ENCODE data around the gene CBLB. TPM values are rescaled to one million over a fixed set of nuclear protein-coding genes. Genes with fewer than 3 reads are reported as not detected.
"Not testable (repeated sequence)": the region's sequence is repeated elsewhere in the genome, so short reads cannot be mapped to it uniquely, and the experiment has no call there.

Gene CBLB
- total RNA-seq, 4 donors from 2014 or later: 154 to 177 (median 169) TPM

DNA sequence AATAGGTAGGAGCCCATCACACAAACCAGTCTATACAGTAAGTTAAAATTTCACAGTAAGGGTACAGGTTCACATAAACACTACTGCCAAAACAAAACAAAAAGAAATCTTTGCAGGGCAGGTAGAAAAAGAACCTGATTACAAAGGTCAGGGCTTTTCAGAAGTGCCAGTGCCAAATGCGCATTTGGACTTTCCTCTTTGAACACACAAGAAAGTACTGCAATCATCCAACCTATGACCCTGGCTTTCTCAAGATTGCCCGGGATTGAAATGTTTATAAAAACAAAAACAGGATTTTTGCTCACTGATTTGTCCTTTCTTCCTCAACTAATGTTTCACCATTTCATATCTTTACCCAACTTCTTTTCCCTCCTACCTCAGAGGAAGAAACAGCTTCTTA is 47.4 kb downstream of the CBLB start:
- DNase-seq (ENCODE audit: low spot score in 2 of 2): no peak
- H3K36me3 ChIP-seq: peaks cover 0 to 25% (median 0%) of the 10 kb centered on the region in 3 donors
- H3K27me3 ChIP-seq: no peaks in the 10 kb centered on the region
- no peak overlapping the region for H3K4me3 ChIP-seq
- no peaks in the 10 kb centered on the region for H3K9me3 ChIP-seq
- TF ChIP-seq, protein P1, sequence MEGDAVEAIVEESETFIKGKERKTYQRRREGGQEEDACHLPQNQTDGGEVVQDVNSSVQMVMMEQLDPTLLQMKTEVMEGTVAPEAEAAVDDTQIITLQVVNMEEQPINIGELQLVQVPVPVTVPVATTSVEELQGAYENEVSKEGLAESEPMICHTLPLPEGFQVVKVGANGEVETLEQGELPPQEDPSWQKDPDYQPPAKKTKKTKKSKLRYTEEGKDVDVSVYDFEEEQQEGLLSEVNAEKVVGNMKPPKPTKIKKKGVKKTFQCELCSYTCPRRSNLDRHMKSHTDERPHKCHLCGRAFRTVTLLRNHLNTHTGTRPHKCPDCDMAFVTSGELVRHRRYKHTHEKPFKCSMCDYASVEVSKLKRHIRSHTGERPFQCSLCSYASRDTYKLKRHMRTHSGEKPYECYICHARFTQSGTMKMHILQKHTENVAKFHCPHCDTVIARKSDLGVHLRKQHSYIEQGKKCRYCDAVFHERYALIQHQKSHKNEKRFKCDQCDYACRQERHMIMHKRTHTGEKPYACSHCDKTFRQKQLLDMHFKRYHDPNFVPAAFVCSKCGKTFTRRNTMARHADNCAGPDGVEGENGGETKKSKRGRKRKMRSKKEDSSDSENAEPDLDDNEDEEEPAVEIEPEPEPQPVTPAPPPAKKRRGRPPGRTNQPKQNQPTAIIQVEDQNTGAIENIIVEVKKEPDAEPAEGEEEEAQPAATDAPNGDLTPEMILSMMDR (IDR thresholded peaks at IDR 0.05): no peak
- TF ChIP-seq EP300 (IDR thresholded peaks at IDR 0.05): peak; percentile 46 to 73
- H3K4me1 ChIP-seq: peaks cover 0 to 28% (median 14%) of the 10 kb centered on the region in 4 donors
- peak overlapping the region in 2 of 4 donors; percentile 65 to 68 for H3K27ac ChIP-seq
- WGBS, 2 donors: 52 to 65% methylated on average over 2 of the region's 2 CpGs

DNA sequence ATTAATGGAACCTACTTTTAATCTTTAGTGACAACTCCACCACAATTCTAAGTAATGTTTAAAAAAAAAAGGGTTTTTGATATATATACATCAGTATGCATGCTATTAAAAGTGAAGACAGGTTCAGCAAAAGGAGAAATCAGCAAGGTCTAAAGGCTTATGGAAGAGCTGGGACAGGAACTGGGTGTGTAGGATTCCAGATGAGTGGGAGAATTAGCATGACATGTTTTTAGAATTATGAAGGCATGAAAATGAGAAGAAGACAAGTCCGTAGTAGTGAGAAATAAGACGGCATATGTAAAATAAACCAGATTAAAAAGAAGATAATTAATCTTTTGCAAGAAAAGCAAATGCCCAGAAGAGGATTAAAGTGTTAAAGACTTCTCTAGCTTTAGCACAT is 52.0 kb downstream of the CBLB start:
- Histone ChIP-seq H3K27me3 (no peaks in the 10 kb centered on the region), H3K4me1 (peaks cover 0 to 23% (median 5%) of the 10 kb centered on the region in 4 donors), H3K36me3 (peaks cover 0 to 12% (median 0%) of the 10 kb centered on the region in 3 donors), H3K4me3 (no peak overlapping the region), H3K9me3 (no peaks in the 10 kb centered on the region), H3K27ac (no peak overlapping the region)
- DNase-seq (ENCODE audit: low spot score in 2 of 2): no peak
- TF ChIP-seq POLR2A (IDR thresholded peaks at IDR 0.05): no peak
- no peak for TF ChIP-seq EP300 (IDR thresholded peaks at IDR 0.05)
- TF ChIP-seq, protein P1 (IDR thresholded peaks at IDR 0.05): no peak
- 88 to 92% methylated on average over 2 of the region's 2 CpGs for WGBS, 2 donors

DNA sequence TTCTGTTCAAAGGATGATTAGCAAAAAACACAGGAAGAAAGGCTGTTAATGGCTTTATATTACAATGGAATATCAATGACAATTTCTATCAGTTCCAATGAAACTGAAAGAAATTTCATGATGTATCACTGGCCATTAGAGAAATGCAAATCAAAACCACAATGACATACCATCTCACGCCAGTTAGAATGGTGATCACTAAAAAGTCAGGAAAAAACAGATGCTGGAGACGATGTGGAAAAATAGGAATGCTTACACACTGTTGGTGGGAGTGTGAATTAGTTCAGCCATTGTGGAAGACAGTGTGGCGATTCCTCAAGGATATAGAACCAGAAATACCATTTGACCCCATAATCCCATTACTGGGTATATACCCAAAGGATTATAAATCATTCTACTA is 53.5 kb downstream of the CBLB start:
- H3K36me3 ChIP-seq: peaks cover 0 to 12% (median 0%) of the 10 kb centered on the region in 3 donors
- not testable (repeated sequence) for H3K27ac ChIP-seq; H3K27me3 ChIP-seq; H3K9me3 ChIP-seq; DNase-seq (ENCODE audit: low spot score in 2 of 2); H3K4me3 ChIP-seq
- 98 to 99% methylated on average over 3 of the region's 3 CpGs for WGBS, 2 donors
- H3K4me1 ChIP-seq: peaks cover 0 to 24% (median 7%) of the 10 kb centered on the region in 4 donors

DNA sequence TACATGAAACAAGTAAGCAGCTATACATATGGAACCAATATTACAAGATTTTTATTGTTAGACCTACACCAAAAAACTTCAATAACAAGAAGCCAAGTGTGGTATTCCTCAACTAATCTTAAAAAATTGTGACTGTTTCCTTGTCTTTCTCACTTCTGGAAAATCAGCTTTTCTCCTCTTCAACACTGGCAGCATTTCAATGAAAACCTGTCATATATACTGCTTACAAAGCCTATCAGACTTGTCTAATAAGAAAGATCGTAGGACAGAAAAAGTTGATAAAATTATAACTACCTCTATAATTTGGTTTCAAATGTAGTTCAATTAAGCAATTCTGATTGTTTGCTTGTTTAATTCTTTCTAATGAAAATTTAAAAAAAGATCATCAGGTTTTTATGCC is 55.1 kb downstream of the CBLB start:
- Histone ChIP-seq H3K4me1 (peaks cover 0 to 39% (median 11%) of the 10 kb centered on the region in 4 donors), H3K27ac (no peak overlapping the region), H3K9me3 (no peaks in the 10 kb centered on the region), H3K27me3 (no peaks in the 10 kb centered on the region), H3K4me3 (no peak overlapping the region), H3K36me3 (peaks cover 0 to 4% (median 0%) of the 10 kb centered on the region in 3 donors)
- DNase-seq (ENCODE audit: low spot score in 2 of 2): no peak
- no peak for TF ChIP-seq EP300 (IDR thresholded peaks at IDR 0.05)
- TF ChIP-seq POLR2A (IDR thresholded peaks at IDR 0.05): no peak
- TF ChIP-seq, protein P1 (IDR thresholded peaks at IDR 0.05): no peak
- 89 to 92% methylated on average over 1 of the region's 1 CpG for WGBS, 2 donors

DNA sequence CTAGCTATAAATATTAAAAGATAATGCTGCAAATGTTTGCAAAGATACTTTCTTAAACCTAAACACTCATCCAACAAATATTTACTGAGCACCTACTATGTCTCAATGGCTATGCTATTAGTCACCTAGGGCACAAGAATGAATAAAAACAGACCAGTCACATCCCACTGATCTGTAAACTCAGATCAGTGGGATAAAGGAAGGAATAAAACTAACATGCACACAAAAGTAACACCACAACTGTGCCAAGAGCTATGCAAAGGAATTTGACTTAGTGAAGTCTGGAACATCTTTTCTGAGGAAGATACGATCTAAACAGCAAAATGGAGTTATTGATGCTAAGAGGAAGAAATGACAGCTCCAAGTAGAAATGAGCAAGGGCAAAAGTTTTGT is 56.6 kb downstream of the CBLB start:
- no peaks in the 10 kb centered on the region for H3K27me3 ChIP-seq
- no peak overlapping the region for H3K27ac ChIP-seq
- no peak for DNase-seq (ENCODE audit: low spot score in 2 of 2)
- peaks cover 0 to 4% (median 0%) of the 10 kb centered on the region in 3 donors for H3K36me3 ChIP-seq
- H3K4me3 ChIP-seq: no peak overlapping the region
- WGBS, 2 donors: 91 to 93% methylated on average over 1 of the region's 1 CpG
- peaks cover 0 to 40% (median 8%) of the 10 kb centered on the region in 4 donors for H3K4me1 ChIP-seq
- TF ChIP-seq, protein P1 (IDR thresholded peaks at IDR 0.05): no peak
- TF ChIP-seq POLR2A (IDR thresholded peaks at IDR 0.05) (no peak), EP300 (IDR thresholded peaks at IDR 0.05) (no peak)
- H3K9me3 ChIP-seq: no peaks in the 10 kb centered on the region

Data from tibial nerve (tissue), 4 donors.